ENCODE measurements around the gene ATL1. TPM values are rescaled to one million over a fixed set of nuclear protein-coding genes. Genes with fewer than 3 reads are reported as not detected.

Gene ATL1
- total RNA-seq: 0.89 TPM
- long read RNA-seq, partial matches to known transcripts: 0 of 1 reads
- long read RNA-seq, other reads (novel, unspliced or antisense): 1 of 1 reads

- peak; percentile 86 for DNase-seq
- peak; percentile 95 for ATAC-seq (ENCODE audit: poor library complexity)
- intact Hi-C loops (cut with DNase I): no loop called here
Measured at GRCh38 chr14:50559990-50560930, at the start of gene ATL1. ATL1 (plus strand) TSS chr14:50560145; CDS start chr14:50560266, 121 bp downstream.

GRCh38 chr14:50510157-50510556 is 49.8 kb upstream of the ATL1 start:
- DNase-seq (no peak), ATAC-seq (ENCODE audit: poor library complexity) (no peak)
- intact Hi-C loops (cut with DNase I): no loop called here

GRCh38 chr14:50512463-50512862 is 47.5 kb upstream of the ATL1 start:
- DNase-seq (no peak), ATAC-seq (ENCODE audit: poor library complexity) (no peak)
- intact Hi-C loops (cut with DNase I): no loop called here

GRCh38 chr14:50516091-50516490 is 43.9 kb upstream of the ATL1 start:
- DNase-seq: no peak

DNA sequence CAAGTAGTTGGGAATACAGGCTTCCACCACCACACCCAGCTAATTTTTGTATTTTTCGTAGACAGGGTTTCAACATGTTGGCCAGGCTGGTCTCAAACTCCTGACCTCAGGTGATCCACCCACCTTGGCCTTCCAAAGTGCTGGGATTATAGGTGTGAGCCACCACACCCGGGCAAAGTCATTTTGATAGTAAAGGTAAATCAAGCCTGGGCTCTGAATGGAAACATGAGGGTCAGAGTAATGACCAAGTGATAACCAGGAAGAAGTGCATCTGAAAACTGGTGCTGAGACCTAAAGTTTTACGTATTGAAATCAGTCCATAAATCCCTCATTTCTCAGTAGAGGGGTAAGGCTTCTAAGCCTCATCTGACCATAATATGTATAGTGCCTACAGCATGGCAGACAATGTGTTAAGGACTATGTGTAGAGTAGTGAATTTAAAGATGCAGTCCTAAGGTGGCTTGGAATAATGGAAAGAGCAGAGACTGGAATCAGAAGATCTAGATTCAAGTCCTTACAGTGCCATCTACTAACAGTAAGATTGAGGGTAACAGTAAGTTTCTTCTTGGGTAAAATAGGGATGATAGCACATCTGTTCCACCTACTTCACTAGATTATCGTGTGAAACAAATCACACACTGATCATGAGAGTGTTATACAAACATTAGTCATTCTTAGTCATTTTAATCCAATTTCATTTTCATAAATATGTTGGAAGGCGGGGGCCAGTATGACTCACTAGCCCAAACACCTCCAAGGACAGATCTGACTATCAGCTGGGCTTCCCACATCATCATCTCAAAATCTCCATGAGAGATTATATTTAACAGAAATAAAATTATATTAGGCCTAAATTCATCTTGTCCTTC is 38.8 kb upstream of the ATL1 start:
- intact Hi-C loops (cut with DNase I): no loop called here
- DNase-seq: no peak
- no peak for ATAC-seq (ENCODE audit: poor library complexity)

More at GRCh38 chr14:50516091-50516490, 43.9 kb upstream of the ATL1 start:
- no peak for ATAC-seq (ENCODE audit: poor library complexity)
- intact Hi-C loops (cut with DNase I): no loop called here

DNA sequence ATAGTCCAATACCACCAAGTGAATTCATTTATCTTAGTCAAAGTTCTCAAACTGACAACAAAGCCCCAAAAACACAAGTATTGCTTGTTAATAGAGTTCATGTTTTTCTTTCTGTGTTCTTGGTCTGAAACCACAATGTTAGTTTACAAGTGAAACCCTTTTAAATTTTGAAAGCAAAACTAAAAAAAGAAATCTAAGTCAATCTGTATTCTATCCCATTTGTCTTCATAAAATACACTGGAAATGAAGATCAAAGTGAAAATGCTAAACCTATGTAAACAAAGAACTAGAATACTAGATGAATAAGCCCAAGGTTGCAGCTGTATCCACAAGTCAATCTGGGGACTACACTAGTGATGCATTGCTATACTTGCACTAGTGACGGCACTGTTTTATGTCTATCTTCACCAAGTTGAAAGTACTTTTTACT is 38.0 kb upstream of the ATL1 start:
- no peak for ATAC-seq (ENCODE audit: poor library complexity)
- intact Hi-C loops (cut with DNase I): no loop called here
- no peak for DNase-seq

GRCh38 chr14:50523271-50524041 is 36.5 kb upstream of the ATL1 start:
- no peak for DNase-seq
- ATAC-seq (ENCODE audit: poor library complexity): no peak
- intact Hi-C loops (cut with DNase I): no loop called here

- intact Hi-C loops (cut with DNase I): no loop called here
- ATAC-seq (ENCODE audit: poor library complexity) (no peak), DNase-seq (no peak)
Measured at GRCh38 chr14:50524060-50524459, 35.9 kb upstream of the ATL1 start.

DNA sequence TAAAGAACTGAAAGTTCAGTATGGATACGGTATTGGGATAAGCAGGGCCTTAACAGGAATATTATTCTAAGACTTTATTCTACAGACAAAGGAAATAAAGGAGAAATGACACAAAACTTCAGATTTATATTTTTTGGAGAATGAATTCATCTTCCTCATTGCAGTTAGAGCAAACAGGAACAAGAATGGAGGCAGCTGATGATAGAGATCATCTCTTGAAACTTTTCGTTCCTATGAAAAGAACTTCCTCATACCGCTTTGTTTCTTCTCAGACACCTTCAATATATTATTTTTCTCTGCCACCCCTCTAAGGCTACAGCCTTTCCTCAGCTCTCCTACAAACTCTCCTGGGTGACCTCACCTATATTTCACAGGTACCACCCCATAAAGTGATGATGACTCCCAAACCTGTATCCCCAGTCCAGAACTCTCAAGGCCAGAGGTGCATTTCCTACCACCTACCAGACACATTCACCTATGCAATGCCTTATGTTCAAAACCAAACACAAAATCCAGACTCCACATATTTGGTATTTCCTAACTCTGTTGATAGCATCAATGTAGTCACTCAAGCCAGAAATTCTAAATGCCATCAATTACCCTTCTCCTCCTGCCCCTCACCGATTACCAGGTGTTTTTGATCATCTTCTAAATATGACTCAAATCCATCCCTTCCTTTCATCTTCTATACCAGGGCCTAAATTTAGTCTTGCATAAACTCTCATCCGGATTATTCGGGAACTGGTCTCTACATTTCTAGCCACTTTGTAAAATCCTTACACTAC is 35.0 kb upstream of the ATL1 start:
- intact Hi-C loops (cut with DNase I): no loop called here

GRCh38 chr14:50528000-50528399 is 31.9 kb upstream of the ATL1 start:
- intact Hi-C loops (cut with DNase I): no loop called here
- ATAC-seq (ENCODE audit: poor library complexity): no peak
- no peak for DNase-seq

More for the DNA sequence above, 35.0 kb upstream of the ATL1 start:
- ATAC-seq (ENCODE audit: poor library complexity): no peak
- no peak for DNase-seq

DNA sequence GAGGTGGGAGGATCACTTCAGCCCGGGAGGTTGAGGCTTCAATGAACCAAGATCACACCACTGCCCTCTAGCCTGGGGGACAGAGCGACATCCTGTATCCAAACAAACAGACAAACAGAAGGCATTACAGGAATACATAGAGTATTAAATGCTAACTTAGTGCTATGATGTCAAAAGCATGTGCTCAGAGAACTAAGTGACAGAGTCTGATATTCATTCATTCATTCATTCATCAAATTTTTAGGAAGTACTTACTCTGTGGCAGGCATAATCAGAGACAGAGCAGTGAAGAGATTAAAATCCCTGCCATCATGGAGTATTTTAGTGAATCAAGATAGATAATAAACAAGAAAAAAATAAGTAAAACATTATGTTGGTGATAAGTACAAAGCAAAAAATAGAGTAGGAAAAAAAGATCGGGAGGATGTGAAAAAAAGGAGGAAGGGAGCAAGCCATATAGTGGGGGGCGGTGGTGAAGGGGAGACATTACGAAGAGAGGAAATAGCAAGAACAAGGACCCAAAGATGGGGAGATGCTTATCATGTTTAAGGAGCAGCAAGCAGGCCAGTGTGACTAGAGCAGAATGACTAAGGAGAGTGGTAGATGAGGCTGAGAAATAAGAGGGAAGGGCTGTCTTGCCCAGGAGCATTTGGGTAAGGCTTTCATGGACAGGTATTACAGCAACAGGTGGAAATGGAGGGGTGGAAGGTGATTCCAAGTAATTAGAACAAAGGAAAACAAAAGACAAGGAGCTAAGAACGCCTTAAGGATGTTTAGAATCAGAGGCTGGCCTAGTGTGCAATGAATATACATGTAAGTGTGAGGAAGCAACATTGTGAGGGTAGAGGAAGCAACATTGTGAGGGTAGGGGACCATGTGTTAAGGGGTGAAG is 30.4 kb upstream of the ATL1 start:
- DNase-seq (no peak), ATAC-seq (ENCODE audit: poor library complexity) (no peak)
- intact Hi-C loops (cut with DNase I): no loop called here

GRCh38 chr14:50530358-50530757 is 29.6 kb upstream of the ATL1 start:
- ATAC-seq (ENCODE audit: poor library complexity) (no peak), DNase-seq (no peak)
- intact Hi-C loops (cut with DNase I): no loop called here

- DNase-seq (no peak), ATAC-seq (ENCODE audit: poor library complexity) (no peak)
- intact Hi-C loops (cut with DNase I): no loop called here
Measured at GRCh38 chr14:50530794-50531365, 29.1 kb upstream of the ATL1 start.

GRCh38 chr14:50531595-50532501 is 28.1 kb upstream of the ATL1 start:
- ATAC-seq (ENCODE audit: poor library complexity) (peak; percentile 60), DNase-seq (peak; percentile 70)
- intact Hi-C loops (cut with DNase I): loop anchor here (2.0 kb wide), 1 partner anchor 219 kb away; the partner anchor contains the start of genes DMAC2L and L2HGDH

- ATAC-seq (ENCODE audit: poor library complexity) (peak; percentile 99), DNase-seq (peak; percentile 94)
- intact Hi-C loops (cut with DNase I): loop anchor here (2.0 kb wide), 1 partner anchor 220 kb away; the partner anchor contains the start of genes DMAC2L and L2HGDH
Measured at GRCh38 chr14:50532502-50533240, 27.3 kb upstream of the ATL1 start, which contains the start of gene MAP4K5. MAP4K5 (minus strand) TSS chr14:50532569; CDS start chr14:50532049, 520 bp downstream.

All from Right ventricle myocardium superior (tissue), 1 donor.